ENCODE data around the gene HM13.

The HM13 gene

DNA sequence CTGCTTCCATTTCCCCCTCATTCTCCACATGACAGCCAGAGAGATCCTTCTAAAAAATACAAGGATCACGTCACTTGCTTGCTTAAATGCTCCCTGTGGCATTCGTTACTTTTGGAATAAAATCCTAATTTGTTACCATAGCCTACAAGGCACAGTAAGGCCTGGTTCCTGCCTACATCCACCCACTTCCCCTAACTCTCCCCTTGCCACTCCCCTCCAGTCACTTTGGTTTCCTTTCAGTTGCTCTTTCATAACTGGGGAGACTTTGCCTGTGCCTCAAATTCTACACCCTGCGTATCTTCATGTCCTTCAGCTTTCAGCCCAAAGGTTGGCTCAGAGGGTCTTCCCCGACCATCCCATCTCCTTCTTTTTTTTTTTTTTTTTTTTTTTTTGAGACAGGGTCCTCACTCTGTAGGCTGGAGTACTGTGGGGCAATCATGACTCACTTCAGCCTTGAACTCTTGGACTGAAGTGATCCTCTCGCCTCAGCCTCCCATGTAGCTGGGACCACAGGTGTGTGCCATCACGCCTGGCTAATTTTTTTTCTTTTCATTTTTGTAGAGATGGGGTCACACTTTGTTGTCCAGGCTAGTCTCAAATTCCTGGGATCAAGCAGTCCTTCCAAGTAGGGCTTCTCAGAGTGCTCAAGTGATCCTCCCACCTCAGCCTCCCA, 103.3 kb downstream of the HM13 start:
- peak; percentile 66 for DNase-seq
